Left colon (tissue), 2 donors: ENCODE data around the gene HOXB5. TPM values are rescaled to one million over a fixed set of nuclear protein-coding genes. Genes with fewer than 3 reads are reported as not detected.
A peak's percentile ranks its signal among the peaks of the same experiment; 100 is the strongest.

Experiments used
- ATAC-seq: fragments of 200-7000 bp; cut with Tn5 transposase; one replicate; pipeline ENCODE4 v1.9.1; 2020; ENCODE audit warnings: mild to moderate bottlenecking, moderate library complexity
- DNase-seq, 2 donors: peaks; one replicate each; pipeline ENCODE4 v3.0.0-alpha.2; 2020
- intact Hi-C, 2 donors: fragments of 100-400 bp; cut with DNase I in 1 of 2; cut with micrococcal nuclease in 1 of 2; formaldehyde crosslinking; loops; one replicate each; pipeline versions ENCODE4 v1.11.2 to v1.14.0; 2022; cut with DNase I, micrococcal nuclease
- total RNA-seq, 2 donors: library from RNA; stranded (reverse); fragmentation: NEBNext Ultra II Directional; extraction: Animal tissue kit (Norgen Biotek cat#: 25700); gene quantifications; one replicate each; pipeline ENCODE4 v1.2.1, GENCODE V29; 2021
- donor health status: DM: no; HTN: no; CAD: no.
- donor health status: DM: yes; HTN: yes; CAD: no.

The HOXB5 gene
- total RNA-seq, 2 donors from 2014 or later, result 14.5 to 16.4 TPM

DNA sequence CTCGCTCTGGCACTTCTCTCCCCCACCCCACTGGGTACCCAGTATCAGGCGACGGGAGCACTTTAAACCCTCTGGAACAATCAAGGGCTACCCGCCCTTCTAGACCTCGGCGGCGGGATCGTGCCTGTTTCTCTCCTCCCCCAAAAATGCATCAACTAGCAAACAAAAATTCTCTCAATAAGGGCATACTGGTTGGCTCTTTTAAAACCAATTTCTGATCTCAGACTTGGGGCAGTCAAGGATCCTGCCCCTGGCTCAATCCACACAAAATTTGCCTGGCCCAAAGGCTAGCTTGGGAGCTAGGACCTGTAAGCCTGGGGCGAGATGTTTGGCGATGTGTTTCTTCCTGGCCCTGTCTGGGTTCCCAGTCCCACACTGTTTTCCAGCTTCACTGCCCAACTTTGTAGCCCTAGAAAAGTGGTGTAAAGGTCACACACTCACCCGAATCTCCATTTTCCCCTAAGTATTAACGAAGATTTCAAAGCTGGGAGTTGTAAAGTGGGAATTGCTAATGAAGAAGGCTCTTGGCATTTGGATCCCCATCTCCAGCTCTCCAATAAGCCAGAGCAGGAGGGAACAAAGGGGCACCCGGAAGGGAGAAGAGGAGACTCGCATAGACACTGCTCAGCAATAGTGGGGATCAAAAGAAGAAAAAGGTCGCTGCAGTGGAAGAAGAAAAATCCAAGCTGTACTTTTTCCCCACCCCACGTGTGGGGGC, 34.3 kb downstream of the HOXB5 start:
- DNase-seq (no peak), ATAC-seq (no peak)
- intact Hi-C loops, result no loop called here

DNA sequence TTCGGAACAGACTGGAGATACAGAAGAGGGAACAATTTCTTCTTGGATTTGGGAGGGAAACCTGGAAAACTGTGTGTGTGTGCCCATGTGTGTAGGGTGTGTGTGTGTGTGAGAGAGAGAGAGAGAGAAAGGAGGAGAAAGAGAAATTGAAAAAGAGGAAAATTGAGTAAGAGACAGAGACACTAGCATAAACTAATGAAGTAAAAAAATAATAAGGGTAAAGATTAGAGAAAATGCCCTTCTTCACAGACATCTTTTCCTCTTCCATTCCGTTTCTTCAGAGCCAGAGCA, 34.8 kb downstream of the HOXB5 start:
- intact Hi-C loops, result no loop called here
- ATAC-seq (no peak), DNase-seq (no peak)

DNA sequence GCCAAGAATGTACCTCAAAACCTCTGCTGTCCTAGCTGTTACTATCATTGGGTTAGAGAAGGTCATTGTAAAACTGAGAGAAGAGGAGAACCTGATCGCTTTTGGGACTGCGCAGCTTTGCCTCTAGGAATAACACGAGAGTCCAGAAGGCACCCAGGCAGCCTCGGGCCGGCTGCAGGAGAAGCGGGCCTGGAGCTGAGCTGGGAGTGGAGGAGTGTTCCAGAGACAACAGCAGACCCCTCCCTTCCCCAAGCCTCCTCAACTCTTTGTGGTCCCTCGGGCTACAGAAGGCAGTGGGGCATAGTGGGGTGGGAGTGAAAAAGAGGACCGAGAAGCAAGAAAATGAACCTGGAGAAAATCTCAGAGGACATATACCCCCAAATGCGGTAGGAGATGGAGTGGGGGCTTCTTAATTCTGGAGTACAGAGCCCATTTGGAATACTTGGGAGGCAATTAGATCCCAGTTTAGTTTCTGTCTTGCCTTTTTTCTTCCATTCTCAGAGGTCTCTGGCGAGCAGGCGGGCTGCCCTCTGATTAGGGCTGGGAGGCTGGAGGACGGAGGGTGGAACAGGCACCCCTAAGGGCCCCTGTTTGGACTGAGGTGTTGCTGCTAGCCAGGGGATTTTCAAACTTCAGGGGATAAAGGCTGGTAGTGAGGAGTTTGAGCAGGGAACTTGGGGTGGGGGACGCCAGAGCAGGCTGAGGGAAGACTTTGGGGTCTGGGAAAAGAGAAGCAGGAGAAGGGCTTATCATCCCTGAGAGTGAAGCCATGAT, 35.3 kb downstream of the HOXB5 start:
- ATAC-seq (no peak), DNase-seq (no peak)
- intact Hi-C loops, result no loop called here

DNA sequence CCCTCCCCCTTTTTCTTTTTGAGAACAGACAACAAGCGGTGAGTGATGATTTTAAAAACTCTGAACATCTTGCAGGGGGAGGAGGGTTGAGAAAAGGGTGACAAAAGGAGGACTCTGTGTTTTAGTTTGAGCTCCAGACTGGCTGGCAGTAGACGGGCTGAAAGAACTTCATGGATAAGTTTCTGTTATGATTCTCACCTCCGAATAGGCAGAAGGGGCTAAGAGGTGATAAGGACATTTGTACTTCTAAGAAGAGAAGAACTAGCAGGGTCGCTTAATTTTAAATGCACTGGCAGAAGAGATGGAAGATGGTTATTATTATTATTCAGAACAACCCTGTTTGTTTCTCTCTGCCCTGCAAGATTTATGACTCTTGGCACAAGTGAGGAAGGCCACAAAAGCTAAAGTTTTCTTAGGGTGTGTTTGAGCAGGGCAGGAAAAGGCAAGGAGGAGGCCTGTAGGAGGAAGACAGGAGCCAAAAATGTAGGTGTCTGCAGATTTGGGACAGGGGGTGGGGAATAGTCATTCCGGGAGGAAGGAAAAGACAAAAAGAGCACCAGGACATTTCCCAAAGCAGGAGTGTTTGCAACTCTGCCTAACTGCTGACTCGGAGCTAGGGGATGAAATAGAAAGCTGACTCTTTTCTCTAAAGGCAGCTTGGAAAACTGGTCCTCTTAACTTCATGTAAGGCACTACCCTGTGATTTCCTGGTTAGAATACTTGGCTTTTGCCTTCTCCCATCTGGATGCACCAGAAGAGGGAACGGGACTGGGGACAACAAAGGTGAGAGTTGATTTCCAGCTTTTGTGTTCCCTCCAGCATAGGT, 36.8 kb downstream of the HOXB5 start:
- peak; percentile 60 for ATAC-seq
- no peak for DNase-seq
- intact Hi-C loops, result no loop called here

DNA sequence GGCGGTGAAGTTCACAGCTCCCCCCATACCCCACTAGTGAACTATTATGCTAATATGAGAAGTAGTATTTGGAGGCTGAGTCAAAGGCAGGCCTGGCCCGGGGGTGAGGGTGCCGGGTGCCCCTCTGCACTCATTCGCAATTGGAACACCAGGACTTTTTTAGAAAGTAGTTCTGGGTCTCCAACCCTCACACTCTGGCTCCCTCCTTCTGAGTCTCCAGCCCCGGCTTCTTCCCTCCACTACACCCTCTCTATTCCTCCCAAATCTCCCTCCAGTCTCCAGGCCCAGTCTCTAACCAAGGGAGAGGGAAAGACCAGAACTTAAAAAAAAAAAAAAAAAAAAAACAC, 37.4 kb downstream of the HOXB5 start:
- DNase-seq (no peak), ATAC-seq (no peak)
- intact Hi-C loops, result no loop called here

DNA sequence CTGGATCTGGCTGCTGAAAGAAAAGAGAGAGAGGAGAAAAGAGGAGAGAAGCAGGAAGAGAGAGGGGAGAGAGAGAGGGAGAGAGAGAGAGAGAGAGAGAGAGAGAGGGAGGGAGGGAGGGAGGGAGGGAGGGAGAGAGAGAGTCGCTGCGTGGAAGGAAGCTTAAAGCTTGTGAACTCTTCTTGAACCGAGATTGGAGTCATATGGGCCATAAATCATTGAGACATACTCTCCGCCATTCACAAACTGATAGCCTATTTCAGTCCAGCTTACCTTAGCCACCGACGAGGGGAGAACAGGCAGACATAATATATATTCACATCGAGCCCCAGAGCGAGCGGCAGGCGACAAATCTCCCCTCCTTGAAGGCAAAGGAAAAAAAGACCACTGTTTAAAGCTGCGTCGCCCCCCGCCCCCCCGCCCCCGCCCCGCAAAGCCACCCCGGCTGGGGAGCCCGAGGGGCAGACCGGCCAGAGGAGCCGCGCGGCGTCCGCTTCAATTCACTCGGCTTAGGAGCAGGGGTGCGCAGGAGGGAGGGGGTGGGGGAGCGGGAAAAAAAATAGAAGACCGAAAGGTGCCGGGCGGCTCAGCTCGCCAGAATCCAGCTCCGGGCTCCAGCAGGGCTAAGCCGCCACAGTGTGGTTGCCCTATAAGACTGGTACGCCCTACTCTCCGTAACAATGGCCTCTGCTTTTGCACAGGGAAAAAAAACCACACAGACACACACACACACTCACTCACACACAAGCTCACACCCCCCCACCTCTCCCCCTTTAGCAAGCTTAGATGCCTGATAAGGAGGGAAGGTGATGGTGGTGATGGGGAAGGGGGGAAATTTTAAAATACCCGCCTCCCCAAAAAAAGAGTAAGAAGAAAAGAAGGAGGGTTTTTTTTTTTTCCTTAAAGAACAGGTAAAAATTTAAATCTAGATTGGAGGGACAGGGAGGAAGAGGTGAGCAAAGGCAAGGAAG, 38.0 kb downstream of the HOXB5 start:
- intact Hi-C loops, result no loop called here
- ATAC-seq (peak; percentile 73), DNase-seq (no peak)

DNA sequence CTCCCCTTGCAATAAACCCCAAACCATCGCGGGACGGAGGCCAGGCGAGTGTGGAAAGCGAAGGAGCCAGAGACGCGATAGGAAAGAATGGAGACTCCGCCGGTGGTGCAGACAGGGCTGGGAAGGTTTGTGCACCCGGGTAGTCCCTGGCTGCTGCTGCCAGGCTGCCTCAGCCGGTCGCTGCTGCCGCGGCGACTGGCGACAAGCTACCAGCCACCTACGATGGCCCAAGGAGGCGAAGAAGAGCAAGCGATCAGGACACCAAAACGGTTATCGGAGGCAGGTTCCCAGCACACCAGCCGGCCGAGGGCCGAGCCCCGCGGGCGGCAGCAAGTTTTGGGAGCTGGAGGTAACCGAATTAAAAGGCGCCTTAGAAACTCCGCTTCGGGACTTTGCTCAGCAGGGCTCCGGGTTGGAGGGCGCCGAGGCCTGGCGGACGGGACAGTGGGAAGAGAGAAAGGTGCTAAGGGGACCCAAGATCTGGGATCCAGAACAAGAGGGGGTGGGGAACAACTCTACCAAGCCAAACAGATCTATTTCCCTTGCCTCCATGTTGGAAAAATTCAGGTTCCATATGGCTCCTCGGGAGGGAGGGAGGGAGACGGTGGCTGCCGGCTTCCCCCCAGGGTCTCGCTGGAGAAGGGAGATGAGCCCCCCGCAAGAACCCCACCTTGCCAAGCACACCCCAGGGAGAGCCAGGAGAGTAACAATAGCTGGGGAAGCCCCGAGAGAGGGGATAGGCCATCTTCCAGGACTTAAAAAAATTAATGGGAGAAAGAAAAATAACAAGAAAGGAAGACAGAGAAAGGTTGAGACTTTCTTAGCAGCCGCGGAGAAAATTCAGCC, 38.9 kb downstream of the HOXB5 start:
- intact Hi-C loops, result no loop called here
- ATAC-seq (no peak), DNase-seq (no peak)

DNA sequence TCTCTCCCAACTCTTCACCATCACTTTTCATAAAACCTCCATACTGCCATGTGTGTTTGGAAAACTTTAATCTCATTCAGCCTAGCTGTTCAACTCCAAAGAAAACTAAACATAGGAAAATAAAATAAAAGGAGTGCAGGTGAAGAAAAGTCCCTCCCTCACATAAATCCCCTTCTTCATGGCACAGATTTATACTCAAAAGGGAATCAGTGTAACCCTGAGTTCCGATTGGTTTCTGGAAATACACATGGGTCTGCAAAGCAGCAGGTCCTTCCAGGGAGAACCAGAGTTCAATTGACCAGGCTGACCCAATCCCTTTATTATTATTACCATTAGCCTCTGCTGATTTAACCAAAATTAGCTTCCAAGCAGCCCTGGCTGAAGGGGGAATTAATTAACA, 39.8 kb downstream of the HOXB5 start:
- ATAC-seq (no peak), DNase-seq (no peak)
- intact Hi-C loops, result no loop called here

DNA sequence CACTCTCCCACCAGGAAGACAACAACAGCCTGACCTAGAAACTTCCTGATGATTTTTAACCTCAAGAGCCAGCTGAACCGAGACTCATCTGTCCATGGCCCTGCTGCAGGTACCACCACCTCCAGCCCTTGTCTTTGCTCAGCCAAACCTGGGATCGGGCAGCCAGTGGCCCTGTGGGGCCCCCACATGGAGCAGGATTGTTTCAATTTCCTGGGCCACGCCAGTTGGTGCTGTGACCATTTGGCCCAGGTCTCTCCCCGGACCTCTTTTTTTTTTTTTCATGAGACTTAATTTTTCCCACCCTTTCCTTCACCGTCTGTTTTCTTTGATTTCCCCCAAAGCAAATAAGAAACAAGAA, 40.4 kb downstream of the HOXB5 start:
- ATAC-seq, result no peak
- DNase-seq, result no peak
- intact Hi-C loops, result no loop called here

DNA sequence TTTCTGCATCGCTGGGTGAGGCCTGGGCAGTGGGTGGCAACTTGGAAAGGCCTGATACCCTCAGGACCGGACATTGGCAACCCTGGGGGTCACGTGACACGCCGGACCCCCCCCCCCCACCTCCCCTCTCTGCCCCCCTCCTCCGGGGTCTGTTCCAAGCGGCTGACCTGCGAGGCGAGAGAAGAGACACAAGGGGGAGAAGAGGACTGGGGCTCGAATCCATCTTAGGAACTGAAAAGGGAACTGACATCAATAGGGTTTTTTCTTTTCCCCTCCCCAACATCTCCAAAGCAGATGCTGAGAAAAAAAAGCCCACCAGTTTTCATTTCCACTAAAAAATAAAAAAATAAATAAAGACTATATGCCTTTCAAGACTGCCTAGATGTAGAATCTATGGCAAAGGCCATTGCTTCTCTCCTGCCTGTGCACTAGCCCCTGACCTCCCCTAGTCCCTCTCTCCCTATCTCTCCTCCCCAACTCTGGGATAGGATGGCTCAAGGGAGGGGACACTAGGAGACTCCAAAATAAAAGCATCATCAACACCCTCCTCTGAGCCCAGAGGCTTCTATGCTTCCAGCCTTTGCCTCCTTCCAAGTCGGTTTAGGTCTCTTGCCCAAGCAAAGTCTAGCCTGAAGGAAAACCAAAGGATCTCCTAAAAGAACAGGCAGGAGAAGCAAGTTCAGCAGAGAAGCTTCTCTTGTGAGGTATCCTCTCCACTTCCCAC, 41.0 kb downstream of the HOXB5 start:
- intact Hi-C loops, result no loop called here
- ATAC-seq (no peak), DNase-seq (no peak)

DNA sequence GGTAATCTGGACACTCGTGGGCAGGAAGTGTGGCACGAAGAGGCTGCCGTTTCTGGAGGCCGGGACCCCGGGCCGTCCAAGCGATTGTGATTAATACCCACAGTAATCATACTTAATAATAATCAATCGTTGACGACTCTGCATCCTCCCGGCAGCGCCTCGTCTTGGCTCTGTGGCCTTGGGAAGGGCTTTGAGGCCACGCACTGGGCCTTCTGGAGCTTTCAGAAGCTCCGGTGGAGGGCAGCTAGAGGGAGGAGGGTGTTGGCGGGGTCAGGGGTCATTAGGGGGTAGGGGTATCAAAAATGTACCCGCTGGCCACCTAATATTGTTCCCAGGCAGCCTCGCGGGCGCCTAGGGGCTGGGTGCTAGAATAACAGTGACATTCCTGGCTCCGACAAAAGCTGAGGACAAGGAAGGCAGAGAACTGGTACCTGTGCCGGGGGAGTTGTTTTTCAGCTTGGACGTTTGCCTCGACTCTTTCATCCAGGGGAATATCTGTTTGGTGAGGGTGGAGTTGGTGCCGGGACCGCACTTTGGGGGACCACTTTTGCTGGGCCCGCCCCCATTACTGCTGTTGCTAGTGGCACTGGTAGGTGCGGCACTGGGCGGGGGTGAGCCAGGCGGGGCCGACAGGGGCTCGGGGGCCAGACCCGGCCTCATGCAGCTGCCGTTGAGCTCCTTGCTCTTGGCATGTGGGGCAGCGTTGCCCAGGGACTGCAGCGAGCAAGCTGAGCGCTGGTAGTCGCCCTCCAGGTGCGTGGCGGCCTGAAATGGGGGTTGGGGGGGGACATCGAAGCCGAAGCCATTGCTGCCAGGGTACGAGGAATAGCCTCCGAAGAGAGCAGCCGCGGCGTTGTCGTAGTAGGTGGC, 41.7 kb downstream of the HOXB5 start:
- DNase-seq (no peak), ATAC-seq (no peak)
- intact Hi-C loops, result no loop called here

DNA sequence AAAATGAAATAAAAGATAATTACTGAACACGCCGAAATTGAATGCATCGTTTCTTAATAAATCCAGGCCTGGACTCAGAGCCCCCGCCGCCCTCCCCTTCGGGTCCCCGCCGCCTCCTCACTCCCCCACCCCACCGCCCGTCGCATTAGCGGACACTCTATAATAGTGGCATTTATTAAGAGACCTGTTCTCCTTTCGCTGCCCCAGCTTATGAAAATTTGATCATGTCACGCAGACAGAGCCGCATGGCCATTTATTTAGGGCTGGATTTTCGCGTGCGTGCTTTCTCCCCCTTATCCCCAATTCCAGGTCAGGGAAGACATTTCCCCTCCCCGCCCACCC, 42.4 kb downstream of the HOXB5 start:
- intact Hi-C loops, result no loop called here
- DNase-seq, result no peak
- no peak for ATAC-seq

DNA sequence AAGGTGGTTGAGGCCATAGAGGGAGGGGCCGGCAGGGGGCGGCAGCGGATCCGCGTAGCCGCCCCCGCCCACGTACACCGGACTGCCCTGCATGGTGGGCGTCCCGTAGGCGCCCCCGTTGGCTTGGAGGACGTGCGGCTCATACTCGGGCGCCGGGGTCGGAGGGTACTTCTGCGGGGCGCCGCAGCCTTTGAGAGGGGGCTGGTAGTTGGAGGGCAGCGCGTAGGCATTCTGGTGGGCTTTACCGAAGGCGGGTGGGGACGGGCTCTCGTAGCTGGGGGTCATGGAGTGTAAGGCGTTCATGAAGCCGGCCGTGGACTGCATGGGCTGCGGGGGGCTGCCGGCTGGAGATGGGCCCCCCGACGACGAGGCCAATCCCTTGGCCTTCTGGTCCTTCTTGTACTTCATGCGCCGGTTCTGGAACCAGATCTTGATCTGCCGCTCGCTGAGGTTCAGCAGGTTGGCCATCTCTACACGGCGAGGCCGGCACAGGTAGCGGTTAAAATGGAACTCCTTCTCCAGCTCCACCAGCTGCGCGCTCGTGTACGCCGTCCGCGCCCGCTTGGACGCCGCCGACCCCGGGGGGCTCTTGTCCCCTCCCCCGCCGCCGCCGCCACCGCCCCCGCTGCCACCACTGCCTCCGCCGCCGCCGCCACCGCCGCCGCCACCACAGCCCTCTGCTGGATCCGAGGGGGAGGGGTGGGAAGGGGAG, 42.9 kb downstream of the HOXB5 start:
- no peak for DNase-seq
- no peak for ATAC-seq
- intact Hi-C loops, result no loop called here

DNA sequence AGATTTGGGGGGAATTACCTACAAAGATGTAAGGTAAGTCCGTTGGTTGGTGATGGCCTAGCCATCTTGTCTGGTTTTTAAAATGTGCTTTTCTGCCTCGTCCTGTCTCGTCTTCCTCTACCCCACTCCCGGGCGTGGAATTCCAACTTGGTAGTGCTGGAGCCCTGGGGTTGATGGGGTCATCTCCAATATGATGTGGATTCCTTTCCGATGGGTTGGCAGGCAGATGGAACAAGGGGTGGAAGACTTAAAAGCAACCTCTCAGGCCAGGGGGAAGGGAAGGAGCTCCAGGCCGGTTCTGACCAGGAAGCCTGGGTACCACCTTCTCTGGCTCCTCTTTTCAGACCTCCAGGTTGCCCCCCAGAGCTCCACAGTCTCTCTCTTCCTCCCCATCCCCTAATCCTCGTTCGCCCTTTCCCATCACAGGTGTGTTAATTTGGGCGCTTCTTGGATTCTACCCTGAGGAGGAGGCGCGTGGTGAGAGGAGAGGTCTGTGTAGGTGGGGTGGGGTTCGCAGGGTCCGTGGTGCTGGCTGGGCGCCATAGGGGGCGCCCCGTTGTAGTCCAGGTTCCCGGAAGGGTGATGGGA, 43.6 kb downstream of the HOXB5 start:
- DNase-seq, result no peak
- intact Hi-C loops, result no loop called here
- ATAC-seq, result no peak

DNA sequence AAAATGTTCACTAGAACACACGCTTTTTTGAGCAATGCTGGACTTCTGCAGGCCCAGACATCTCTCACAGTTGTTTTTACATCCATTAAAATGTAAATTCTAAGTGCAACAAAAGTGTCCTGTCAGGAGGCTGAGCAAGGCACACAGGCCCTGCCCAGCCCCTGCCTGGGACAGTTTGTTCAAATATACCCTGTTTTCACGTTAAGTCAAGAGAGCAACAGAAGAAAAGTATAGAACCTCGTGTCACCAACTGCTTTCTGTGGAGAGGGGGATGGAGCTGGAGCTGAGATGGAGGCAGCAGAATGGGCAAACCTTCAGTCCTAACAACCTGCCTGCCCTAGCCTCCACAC, 44.3 kb downstream of the HOXB5 start:
- no peak for ATAC-seq
- intact Hi-C loops, result no loop called here

More for the DNA sequence above, 44.3 kb downstream of the HOXB5 start:
- no peak for DNase-seq
